GM18505 (cell line): ENCODE results near the gene SAYSD1.

Experiments
- ATAC-seq: cut with Tn5 transposase; IDR thresholded peaks from one replicate; pipeline ENCODE4 v1.9.1; 2021; ENCODE audit not compliant: unreplicated experiment
- POLR2A ChIP-seq: IDR thresholded peaks from 4 replicates; pipeline ENCODE4 v1.6.1; 2011; ENCODE audit warnings: borderline replicate concordance; ENCODE audit not compliant: insufficient read depth, insufficient read length; ENCODE audit errors: extremely low read depth

SAYSD1 gene

GRCh38 chr6:39079197-39080125 lies 35.5 kb downstream of the SAYSD1 start:
- TF ChIP-seq POLR2A = no peak
- no peak for ATAC-seq

- ATAC-seq = no peak
- no peak for TF ChIP-seq POLR2A
Observed at GRCh38 chr6:39078695-39079094, 36.3 kb downstream of the SAYSD1 start.

- TF ChIP-seq POLR2A = no peak
- no peak for ATAC-seq
Observed at GRCh38 chr6:39077882-39078594, 36.9 kb downstream of the SAYSD1 start.

DNA sequence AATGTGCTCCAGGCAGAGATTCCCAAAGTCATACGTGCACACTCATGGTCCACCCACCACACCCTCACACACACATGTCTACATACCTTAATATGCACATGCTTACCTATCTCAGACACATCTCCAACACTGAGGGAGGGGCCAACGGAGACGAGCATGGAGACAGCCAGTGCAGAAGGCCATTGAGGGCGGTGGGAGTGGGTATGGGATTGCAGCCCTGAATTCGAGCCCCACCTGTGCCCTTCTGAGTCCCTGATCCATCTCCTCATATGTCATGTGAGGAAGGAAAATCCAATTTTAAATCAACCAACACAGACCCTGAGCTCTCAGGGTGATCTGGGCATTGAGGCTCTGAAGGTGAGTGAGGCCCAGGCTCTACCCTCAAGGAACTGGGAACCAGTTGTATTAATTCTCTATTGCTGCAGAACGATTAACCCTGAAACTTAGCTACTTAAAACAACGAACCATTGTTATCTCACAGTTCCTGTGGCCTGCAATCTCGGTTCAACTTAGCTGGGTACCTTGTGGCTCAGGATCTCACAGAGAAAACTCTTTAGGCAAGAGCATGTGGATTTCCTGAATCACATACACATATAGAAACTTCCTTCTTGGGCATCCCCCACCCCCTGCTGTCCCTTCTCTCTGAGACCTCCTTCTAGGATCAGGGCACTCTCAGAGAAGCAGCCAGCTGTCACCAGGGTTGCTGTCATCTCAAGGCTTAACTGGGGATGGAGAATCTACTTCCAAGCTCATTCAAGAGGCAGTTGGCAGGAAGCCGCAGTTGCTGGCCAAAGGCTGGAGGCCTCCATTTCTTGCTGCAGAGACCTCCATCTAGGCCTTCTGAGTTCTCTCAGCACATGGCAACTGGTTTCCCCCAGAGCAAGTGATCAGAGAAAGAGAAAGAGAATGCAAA lies 38.1 kb downstream of the SAYSD1 start:
- ATAC-seq = no peak

DNA sequence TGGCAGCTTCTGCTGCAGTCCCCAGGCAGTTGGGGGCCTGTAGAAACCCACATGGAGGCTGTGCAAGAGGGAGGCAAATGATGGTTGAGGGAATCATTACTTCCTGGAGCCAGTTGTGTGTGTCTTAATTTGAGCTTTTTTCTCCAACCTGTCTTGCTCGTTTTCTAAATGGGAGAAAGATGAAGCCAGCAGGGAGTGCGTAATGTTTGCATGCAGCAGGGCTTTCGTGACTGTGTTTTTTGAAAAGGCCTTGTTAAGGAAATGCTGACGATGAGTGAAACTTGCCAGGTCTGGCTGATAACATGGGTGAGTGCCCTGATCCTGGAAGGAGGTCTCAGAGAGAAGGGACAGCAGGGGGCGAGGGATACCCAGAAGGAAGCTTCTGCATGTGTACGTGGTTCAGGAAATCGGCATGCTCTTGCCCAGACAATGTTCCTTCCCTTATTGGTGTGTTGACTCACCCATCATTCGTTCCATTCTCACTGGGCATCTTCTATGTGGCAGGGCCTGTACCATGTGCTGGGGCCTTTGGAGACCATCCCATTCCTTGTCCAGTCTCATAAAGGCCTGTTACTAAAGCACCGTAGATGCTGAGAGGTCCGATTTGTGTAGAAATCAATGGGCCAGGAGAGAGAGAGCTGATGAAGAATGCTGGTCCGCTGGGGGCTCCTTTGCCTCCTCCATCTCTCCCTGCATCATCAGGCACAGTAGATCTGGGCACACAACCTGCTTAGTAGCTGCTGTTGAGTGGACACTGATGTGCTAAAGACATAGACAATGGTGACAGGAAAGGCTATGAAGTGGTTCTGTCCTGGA lies 39.0 kb downstream of the SAYSD1 start:
- ATAC-seq = no peak
- no peak for TF ChIP-seq POLR2A

More for the DNA sequence above, 38.1 kb downstream of the SAYSD1 start:
- no peak for TF ChIP-seq POLR2A

- no peak for ATAC-seq
- TF ChIP-seq POLR2A = no peak
Observed at GRCh38 chr6:39075010-39075686, 39.8 kb downstream of the SAYSD1 start.

DNA sequence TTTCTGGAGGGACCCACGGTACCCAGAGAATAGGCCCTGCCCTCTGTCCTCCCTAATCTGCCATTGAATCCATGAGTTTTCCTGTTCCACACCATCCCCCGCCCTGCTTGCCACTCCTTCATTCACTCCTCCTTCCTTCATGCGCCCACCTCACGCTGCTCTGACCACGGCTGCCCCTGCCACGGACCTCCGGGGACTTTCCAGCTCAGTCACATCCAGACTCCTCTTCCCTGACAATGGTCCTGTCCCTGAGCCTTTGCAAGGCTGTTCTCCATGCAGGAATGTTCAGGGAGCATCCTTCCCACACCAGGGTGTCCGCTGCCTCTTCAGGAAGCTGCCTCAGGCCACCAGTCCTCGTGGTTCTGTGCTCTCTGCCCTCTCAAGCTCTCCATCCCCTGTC lies 40.5 kb downstream of the SAYSD1 start:
- no peak for TF ChIP-seq POLR2A
- no peak for ATAC-seq

DNA sequence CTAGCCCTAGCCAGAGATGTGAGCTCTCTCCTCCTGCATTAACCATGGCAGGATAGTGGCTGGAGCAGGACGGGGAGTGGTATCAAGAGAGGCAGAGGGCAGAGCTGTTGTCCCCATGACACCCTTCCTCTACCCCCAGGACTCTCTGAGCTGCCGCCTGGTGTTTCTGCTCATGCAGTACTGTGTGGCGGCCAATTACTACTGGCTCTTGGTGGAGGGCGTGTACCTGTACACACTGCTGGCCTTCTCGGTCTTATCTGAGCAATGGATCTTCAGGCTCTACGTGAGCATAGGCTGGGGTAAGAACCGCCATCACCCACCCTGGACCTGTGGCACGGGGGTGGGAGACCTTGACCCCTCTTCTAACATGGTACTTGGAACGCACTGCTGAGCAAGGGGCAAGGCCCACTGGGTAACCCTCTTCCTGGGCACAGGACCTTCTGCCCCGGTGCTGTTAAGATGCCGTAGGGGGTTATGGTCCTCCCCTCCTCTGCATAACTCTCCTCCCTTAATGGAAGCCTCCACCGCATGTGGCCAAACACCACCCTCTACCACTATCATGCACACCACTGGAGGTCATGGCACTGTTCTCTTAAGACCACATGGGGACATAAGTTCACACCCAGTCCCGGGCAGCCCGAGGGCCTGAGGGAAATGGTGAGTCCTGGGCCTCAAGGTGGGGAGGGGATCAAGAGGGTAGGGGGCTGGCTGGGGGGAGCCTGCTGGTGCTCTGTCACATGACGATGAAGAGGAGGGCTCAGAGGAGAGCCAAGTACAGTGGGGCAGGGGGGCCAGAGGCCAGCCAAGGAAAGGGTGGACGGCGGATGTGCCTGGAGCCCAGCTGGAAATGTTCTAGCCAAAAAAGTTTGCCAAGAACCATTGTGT lies 41.3 kb downstream of the SAYSD1 start:
- TF ChIP-seq POLR2A = no peak
- no peak for ATAC-seq

DNA sequence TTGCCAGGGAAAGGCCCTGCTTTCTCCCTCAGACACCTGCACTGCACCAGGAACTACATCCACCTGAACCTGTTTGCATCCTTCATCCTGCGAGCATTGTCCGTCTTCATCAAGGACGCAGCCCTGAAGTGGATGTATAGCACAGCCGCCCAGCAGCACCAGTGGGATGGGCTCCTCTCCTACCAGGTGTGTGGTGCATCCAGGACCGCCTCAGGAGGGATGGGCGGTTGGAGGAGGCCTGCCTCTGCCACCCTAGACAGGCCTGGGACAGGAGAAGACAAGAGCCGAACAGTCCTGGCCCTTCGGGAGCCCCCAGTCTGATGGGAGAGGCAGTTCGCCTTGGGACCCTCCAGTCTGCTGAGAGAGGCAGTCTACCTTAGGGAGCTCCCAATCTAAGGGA lies 42.2 kb downstream of the SAYSD1 start:
- ATAC-seq = no peak
- no peak for TF ChIP-seq POLR2A

DNA sequence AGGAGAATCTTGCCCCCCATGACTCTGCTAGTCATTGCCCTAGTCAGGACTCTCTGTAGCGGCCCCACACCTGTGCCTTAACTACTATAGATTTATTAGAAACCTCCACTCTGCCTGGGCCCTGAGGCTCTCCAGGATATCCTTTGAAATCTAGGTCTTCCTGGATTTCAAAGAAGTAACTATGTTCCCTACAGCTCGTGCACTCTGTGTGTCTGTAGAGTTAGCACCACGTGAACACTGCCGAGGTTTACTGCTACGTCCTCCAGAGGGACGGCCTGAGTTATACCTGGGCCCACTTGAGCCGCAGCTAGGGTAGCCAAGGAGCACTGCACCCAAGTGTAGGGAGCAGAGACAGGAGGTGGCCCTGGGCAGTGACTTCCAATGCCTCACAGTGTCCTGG lies 46.6 kb downstream of the SAYSD1 start:
- ATAC-seq = no peak
- no peak for TF ChIP-seq POLR2A

GRCh38 chr6:39065561-39065960 lies 49.4 kb downstream of the SAYSD1 start:
- ATAC-seq = no peak
- TF ChIP-seq POLR2A = no peak

- TF ChIP-seq POLR2A = no peak
- no peak for ATAC-seq
Observed at GRCh38 chr6:39063526-39063925, 51.5 kb downstream of the SAYSD1 start.
